Myocyte (in vitro differentiated cells): ENCODE results near the gene KHDC3L. TPM values are rescaled to one million over a fixed set of nuclear protein-coding genes. Genes with fewer than 3 reads are reported as not detected.
"Not testable (repeated sequence)": the region's sequence is repeated elsewhere in the genome, so short reads cannot be mapped to it uniquely, and the experiment has no call there.

ENCODE experiments used
- DNase-seq: peaks from one replicate; pipeline ENCODE4 v3.0.0-alpha.2; 2012; ENCODE audit warnings: low read depth
- total RNA-seq: library from RNA; depleted of rRNA; stranded (reverse); fragments of >200 nt; gene quantifications from 2 replicates; pipeline ENCODE4 v1.2.3, GENCODE V29; 2014

Gene KHDC3L
- total RNA-seq, 1 donor from 2014 or later: not detected

- no peak for DNase-seq
These were observed 6.7 kb downstream of the KHDC3L start for GRCh38 chr6:73369157-73369556.

GRCh38 chr6:73369563-73369962 lies 7.1 kb downstream of the KHDC3L start, which contains the start of gene OOEP:
OOEP (minus strand) TSS chr6:73369897; CDS start chr6:73369792, 105 bp downstream.
- no peak for DNase-seq

- DNase-seq: no peak
These were observed 9.5 kb downstream of the KHDC3L start for GRCh38 chr6:73371984-73372383.

DNA sequence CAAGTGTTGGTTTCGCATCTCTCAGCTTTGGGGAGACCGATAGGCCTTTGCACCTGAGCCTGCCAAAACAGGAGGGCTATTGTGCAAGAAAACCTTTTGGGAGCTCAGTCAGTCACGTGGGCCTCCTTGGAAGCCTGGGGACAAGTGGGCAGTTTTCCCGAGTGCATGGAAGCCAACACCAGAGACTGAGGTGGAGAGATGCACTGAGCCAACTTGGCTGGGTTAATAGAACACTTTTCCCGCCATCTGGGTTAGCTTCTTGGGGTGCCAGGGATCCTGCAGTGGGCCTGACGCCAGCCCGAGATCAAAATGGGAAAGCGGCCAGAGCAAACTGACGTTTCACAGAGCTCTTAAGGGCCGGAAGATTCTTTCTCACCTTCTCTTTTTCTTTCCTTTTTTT lies 10.1 kb downstream of the KHDC3L start:
- no peak for DNase-seq

DNA sequence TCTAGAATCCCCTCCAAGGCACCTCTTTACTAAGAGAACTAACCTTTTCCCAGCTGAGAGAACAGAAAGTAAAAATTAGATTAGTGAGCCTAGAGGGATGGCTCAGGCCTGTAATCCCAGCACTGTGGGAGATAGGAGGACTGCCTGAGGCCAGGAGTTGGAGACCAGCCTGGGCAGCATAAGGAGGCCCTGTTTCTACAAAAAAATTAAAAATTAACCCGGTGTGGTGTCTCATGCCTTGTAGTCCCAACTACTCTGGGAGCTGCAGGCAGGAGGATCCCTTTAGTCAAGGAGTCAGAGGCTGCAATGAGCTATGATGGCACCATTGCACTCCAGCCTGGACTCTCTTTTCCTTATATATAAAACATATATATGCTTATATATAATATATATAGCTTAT lies 12.8 kb downstream of the KHDC3L start:
- DNase-seq: no peak

- no peak for DNase-seq
These were observed 14.8 kb downstream of the KHDC3L start for GRCh38 chr6:73377225-73377624.

DNA sequence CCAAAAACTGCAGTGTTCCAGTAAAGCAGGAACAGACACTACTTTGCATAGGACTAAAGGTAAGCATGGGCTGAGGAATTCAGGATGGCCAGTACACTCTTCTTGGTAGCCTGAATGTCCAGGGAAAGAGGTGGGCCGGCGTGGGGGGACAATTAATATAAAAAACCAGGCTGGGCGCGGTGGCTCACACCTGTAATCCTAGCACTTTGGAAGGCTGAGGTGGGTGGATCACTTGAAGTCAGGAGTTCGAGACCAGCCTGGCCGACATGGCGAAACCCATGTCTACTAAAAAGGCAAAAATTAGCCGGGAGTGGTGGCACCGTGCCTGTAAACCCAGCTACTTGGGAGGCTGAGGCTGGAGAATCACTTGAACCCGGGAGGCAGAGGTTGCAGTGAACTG lies 19.1 kb downstream of the KHDC3L start:
- not testable (repeated sequence) for DNase-seq

GRCh38 chr6:73382462-73383113 lies 20.1 kb downstream of the KHDC3L start:
- no peak for DNase-seq

GRCh38 chr6:73388433-73388799 lies 26.0 kb downstream of the KHDC3L start:
- no peak for DNase-seq

DNA sequence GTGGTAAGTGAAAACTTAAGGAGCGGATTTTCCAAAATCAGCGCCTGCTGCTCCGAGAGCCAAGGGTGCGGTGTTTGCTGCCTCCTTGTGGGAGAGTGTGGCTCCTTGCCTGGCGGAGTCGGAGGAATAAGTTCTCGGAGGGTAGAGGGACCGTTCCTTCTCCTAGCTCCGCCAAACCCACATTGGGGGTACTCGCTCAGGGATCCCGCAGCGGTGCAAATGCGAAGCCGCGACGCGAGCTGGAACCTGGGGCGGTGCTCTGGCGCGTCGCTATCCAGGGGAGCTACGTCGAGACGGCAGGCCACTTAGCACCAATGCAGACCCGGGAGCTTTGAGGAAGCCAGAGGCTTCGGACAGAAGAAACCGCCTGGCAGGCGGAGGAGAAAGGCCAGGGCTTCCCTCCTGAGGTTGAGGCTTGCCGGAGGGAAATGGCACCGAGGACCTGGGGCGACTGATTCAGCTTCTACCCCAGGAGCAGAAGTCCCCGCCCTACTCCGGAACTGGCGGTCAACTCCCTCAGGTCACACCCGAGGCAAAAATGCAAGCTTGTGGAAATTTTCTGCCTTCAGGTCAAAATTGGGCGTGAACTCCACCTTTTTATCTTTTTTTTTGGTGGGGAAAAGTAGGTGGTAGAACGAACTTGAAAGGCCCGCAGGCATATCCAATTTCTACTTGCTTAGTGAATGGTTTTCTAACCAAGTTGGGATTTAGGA lies 26.5 kb downstream of the KHDC3L start:
- DNase-seq: peak; percentile 69

- no peak for DNase-seq
These were observed 27.4 kb downstream of the KHDC3L start for GRCh38 chr6:73389854-73390253.

GRCh38 chr6:73391675-73392074 lies 29.2 kb downstream of the KHDC3L start:
- DNase-seq: no peak

DNA sequence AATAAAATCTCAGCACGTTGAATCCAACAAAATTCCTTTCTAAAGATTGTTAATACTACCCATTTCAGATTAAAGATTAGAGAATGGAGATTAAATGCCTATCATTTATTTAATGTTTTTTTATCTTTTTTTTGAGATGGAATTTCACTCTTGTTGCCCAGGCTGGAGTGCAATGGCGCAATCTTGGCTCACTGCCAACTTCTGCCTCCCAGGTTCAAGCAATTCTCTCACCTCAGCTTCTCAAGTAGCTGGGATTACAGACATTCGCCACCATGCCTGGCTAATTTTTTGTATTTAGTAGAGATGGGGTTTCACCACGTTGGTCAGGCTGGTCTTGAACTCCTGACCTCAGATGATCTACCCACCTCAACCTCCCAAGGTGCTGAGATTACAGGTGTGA lies 29.7 kb downstream of the KHDC3L start:
- not testable (repeated sequence) for DNase-seq

DNA sequence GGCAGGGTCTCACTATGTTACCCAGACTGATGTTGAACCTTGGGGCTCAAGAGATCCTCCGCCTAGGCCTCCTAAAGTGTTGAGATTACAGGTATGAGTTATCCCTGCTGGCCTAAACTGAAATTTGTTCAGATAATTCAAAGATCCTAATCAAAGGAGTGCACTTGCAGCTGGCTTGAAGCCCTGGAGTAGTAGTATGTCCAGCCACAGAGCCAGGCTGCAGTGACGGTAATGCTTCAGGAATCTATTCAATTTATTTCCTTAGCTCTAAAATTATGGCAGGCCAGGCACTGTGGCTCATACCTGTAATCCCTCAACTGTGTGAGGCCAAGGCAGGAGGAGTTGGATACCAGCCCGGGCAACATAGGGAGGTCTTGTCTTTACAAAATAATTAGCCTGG lies 30.8 kb downstream of the KHDC3L start:
- DNase-seq: no peak

DNA sequence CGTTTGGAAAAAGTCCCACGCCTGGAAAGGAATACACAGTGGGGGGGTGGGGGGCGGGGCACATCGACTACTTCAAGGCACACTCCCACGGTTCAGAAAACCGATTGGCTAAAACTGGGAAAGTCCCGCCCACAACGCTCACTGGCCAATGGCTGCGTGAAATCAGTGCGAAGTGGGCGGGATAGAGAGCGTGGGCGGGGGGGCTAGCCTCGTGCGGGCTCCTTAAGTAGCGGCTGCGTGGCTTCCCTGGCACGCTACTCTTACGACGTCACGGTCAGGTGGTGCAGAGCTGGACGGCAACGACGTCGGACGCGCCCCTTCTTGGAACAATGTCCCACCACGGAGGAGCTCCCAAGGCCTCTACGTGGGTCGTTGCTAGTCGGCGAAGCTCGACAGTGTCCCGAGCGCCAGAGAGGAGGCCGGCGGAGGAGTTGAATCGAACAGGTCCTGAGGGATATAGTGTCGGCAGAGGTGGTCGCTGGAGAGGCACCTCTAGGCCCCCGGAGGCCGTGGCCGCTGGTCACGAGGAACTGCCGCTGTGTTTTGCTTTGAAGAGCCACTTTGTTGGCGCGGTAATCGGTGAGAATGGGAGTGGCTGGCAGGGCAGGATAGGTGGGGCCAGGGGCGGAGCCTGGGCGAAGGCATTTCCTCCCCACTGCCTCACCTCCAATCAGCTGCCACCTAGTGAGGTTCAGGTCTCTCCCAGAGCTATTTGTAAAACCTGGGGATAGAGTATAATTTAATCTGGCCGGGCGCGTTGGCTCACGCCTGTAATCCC lies 32.3 kb downstream of the KHDC3L start, which contains the start of gene DDX43:
Gene DDX43 (plus strand): TSS at position 252 of the 778 bp plus-strand sequence. CDS start 78 bp downstream, at position 330.
- DNase-seq: no peak

- no peak for DNase-seq
These were observed 33.4 kb downstream of the KHDC3L start for GRCh38 chr6:73395875-73396274.

- DNase-seq: no peak
These were observed 38.2 kb downstream of the KHDC3L start for GRCh38 chr6:73400656-73401055.

GRCh38 chr6:73409395-73409794 lies 46.9 kb downstream of the KHDC3L start:
- DNase-seq: no peak

DNA sequence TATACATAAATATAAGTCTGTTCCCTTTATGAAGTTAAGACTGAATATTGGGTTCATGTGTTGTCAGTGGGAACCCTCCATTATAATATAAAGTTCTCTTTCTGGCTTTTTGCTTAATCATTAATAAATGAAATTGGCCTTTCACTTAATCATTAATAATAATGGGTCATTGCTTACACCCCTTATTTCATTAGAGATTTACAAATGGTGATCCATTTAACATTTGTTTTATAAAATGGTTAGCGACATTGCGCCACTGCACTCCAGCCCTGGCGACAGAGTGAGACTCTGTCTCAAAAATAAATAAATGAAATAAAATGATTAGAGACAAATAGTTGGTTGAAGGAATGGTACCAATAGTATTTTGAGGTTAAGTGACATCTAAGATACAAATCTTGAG lies 50.6 kb downstream of the KHDC3L start:
- DNase-seq: no peak
